NCI-H2227 treated with DMSO at 0.1 percent for 48 hours (cell line): ENCODE results near the gene FZR1.

ENCODE experiments used
- DNase-seq: peaks from one replicate; lab custom pipeline; 2025; lab: John Stamatoyannopoulos, UW

The FZR1 gene

GRCh38 chr19:3474010-3474409 is 32.1 kb upstream of the FZR1 start:
- DNase-seq = no peak

- no peak for DNase-seq
These were observed 31.5 kb upstream of the FZR1 start for GRCh38 chr19:3474614-3475013.

- no peak for DNase-seq
These were observed 30.7 kb upstream of the FZR1 start for GRCh38 chr19:3475449-3475848.

DNA sequence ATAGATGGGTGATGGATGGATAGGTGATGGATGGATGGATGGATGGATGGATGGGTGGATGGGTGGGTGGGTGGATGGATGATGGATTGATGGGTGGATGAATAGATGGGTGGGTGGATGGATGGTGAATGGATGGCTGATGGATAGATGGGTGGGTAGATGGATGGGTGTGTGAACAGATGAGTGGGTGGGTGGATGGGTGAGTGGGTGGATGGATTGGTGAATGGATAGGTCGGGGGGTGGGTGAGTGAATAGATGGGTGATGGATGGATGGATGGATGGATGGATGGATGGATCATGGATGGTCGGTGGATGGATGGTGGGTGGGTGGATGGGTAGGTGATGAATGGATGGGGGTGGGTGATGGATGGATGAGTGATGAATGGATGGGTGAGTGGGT is 29.3 kb upstream of the FZR1 start:
- no peak for DNase-seq

- DNase-seq = no peak
These were observed 28.6 kb upstream of the FZR1 start for GRCh38 chr19:3477506-3477905.

DNA sequence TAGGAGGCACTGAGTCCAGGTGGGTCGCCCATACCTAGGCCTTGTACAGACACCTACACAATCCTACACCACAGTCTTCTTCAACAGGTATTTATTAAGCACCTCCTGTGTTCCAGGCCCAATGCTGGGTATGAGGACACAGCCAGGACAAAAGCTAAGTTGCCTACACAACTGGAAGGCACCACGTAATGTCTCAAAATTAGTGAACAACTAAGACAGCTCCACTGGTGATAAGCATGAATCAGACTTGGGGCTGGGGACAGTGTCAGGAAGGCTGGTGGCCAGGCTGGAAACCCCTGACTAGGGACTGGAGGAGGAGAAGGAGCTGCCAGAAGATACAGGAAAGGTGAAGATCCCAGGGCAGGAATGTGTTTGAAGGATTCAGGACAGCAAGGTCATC is 28.2 kb upstream of the FZR1 start:
- no peak for DNase-seq

- DNase-seq = no peak
These were observed 27.5 kb upstream of the FZR1 start for GRCh38 chr19:3478409-3479176.

DNA sequence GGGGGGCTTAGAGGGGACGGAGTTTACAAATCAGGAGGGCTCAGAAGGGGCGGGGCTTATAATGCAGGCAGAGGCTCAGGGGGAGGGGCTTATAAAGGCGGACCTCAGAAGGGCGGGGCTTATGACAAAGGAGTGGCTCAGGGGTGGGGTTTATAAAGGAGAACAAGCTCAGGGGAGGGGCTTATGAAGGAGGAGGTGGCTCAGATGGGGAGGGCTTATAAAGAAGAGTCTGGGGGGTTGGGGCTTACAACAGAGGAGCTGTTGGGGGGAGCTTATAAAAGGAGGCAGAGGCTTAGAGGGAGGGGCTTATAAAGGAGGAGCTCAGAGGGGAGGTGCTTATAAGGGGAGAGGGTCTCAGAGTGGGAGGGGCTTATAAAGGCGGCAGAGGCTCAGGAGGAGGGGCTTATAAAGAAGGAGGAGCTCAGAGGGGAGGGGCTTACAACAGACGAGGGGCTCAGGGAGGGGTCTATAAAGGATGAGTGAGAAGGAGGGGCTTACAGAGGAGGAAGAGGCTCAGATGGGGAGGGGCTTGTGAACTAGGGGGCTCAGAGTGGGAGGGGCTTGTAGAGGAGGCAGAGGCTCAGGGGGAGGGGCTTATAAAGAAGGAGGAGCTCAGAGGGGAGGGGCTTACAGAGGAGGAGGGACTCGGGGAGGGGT is 26.8 kb upstream of the FZR1 start:
- no peak for DNase-seq

DNA sequence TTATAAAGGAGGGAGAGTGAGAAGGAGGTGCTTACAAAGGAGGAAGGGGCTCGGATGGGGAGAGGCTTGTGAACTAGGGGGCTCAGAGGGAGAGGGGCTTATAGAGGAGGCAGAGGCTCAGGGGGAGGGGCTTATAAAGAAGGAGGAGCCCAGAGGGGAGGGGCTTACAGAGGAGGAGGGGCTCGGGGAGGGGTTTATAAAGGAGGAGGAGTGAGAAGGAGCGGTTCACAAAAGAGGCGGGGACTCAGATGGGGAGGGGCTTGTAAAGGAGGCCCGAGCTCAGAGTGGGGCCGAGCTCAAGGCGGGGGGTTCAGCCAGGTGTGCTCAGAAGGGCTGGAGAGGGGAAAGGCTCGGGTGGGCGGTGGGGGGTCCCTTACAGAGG is 26.3 kb upstream of the FZR1 start:
- DNase-seq = no peak

DNA sequence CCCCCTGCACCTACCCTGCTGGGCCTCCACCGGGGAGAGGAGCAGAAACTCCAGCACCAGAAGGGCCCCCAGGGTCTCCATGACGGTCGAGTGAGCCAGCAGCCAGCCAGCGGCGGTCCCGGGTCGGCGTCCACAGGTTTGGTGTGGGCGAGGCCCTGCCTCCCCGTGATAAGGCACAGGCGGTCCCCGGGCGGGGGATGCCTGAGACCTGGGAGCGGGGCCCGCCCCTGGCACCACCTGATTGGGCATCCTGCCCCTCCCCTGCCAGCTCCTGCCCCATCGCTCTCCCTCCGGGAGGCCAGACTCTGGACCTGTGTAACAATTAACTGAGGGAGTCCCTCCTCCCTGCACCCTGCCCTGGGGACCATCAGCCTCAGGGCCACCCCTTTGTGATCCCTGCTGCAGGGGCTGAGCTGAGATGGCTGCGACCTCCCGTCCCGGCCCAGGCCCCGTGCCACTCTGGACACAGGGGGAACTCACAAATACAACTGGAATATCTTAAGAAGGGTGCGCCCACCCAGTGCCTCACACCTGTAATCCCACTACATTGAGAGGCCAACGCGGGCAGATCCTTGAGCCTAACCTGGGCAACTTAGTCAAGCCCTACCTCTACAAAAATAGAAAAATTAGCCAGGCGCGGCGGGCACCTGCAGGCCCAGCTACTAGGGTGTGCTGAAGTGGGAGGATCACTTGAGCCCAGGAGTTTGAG is 25.6 kb upstream of the FZR1 start, which contains the start of gene SMIM24:
SMIM24 (minus strand) TSS at position 143 of the 709 bp plus-strand sequence; CDS start at position 81, 62 bp downstream.
- DNase-seq = no peak

DNA sequence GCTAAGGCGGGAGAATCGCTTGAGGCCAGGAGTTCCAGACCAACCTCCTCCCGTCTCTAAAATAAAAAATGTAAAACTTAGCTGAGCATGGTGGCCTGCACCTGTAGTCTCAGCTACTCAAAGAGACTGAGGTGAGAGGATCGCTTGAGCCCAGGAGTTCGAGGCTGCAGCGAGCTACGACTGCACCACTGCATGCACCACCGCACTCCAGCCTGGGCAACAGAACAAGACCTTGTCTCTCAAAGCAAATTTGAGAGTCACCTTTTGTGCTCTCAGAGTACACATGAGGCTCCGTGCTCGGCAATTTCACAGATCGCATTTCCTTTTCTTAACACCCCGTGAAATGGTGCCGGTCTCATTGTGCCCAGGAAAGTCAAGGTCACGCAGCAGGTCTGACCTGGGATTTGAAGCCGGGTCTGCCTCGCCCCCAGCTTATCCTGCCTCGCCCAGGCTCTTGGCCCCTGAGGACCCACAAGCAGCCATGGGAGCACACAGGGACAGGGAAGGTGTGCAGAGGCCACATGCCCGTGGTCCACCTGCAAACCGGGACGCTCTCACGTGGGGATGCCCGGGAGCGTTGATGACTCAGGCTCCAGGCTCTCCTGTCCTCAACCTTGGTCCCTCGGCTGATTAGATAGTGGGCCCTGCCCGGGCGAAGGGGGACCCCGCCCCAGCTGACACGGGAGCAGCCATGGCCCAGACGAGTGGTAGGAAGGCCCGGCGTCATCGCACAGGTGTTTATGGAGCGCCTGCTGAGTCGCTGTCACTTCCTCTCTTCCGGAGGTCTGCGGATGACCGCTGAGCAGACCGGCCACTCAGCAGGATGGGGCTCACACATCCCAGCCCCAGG is 24.6 kb upstream of the FZR1 start:
- DNase-seq = no peak

GRCh38 chr19:3482507-3483225 is 23.4 kb upstream of the FZR1 start:
- no peak for DNase-seq

DNA sequence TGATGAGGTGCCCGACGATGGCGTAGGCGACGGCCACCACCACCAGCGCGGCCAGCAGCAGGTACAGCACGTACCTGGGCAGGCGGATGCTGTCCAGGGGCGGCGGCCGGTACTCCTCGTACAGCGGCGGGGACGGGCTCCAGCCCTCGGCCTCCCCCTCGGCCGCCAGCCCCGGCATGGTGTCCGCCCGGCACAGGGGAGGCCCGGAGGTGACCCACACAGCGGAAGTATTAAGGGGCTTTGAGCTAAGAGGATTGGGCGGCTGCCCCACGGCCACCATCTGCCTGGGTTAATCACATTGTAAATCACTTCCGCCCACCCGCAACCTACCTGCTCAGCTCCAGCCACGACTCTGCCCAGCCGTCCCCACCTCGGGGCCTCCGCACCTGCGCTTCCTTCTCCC is 22.9 kb upstream of the FZR1 start, which contains the start of gene SMIM44:
SMIM44 (minus strand) TSS at position 216 of the 403 bp plus-strand sequence; CDS start at position 178, 38 bp downstream.
- no peak for DNase-seq

GRCh38 chr19:3491396-3492119 is 14.6 kb upstream of the FZR1 start:
- no peak for DNase-seq

DNA sequence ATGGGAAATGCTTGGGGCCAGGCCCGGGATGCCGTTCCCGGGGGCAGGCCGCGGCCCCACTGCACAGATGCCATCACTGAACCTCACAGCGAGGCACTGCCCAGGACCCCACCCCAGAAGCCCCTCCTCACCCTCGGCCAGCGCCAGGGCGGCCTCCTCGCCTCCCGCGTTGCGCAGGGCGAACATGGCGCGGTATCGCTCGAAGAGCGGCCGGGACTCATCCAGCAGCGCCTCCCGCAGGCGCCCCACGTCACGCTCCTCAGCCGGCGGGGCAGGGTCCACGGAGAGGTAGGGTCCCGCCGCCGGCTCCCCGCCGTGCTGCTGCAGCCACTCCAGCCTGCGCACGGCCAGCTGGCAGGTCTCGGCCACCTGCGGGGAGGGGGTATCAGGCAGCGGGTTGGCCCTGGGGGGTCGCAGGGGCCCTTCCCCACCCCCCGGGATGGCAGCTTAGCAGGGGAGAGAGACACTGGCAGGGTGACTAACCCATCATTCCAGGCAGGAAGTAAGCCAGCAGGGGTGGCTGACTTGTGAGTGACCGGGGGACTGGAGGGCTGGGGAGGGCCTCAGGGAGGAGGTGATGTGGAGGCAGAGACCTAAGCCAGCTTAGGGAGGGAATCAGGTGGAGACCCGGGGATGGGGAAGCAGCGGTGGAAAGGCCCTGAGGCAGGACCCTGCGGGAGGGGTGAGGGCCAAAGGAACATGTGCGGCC is 13.8 kb upstream of the FZR1 start:
- no peak for DNase-seq

DNA sequence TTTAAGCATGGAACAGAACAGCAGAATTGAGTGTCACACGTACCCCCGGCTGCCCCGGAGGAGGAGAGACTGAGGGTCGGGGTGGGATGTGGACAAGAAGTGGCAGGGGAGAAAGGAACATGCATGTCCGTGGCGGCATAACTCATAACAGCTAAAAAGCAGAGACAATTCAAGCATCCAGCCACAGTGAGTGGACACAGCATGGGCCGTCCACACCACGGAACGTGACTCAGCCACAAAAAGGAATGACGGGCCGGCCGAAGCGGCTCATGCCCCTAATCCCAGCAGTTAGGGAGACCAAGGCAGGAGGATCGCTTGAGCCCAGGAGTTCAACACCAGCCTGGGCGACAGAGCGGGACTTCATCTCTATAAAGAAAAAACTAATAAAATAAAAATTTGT is 13.2 kb upstream of the FZR1 start:
- DNase-seq = no peak

DNA sequence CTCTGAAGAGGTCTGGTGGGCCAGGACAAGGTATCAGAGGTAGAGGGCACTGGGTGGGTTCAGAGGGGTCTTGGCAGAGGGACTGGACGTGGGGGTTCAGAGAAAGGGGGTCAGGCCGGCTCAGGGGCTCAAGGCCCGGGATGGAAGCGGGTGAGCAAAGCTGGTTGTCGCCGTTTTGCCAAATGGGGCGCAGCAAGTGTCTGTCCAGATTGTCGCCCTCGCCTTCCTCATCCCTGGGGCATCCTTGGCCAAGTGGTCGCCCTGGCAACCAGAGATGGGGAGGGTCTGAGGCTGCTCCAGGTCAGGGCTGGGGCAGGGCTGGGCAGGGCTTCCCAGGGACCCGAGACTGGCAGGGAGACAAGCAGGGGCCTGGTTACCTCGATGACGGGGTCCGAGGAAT is 12.5 kb upstream of the FZR1 start:
- DNase-seq = no peak

DNA sequence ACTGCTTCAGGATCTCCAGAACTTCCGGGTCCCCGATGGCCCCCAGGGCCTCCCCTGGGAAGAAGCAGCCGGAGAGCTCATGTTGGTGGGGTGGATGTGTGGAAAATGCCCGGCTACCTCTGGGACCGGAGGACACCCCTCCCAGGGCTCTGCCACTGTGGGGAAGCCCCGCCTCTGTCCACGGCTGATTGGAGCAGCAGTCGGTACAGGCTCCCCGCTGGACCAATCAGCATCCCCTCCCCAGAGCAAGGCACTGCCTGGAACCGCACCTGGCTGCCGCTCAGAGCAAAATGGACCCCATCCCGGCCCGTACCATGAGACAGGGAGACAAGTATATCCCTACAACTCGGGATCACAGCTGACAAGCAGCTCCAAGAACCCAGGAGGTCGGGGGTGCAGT is 12.1 kb upstream of the FZR1 start:
- DNase-seq = no peak

DNA sequence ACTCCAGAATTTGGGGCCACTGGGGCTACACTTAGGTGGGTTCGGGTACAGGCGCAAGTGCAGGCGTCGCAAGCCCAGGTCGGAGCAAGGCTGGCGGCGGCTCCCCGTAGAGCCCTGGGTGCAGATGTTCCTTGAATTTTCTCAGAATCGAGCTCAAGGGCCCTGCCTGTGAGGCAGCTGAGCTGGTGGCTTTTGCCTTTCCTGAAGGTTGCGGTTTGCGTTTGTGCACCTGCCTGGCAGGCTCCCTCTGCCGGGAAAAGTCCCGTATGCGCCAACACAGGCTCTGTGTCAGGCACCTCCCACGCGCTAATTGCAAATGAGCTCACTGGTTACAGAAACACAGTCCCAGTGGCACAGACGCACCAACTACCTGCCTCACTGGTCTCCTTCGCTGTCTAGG is 11.6 kb upstream of the FZR1 start:
- no peak for DNase-seq
